Measurements from ENCODE around the gene VWA5B1.

- TF ChIP-seq USF2 (IDR thresholded peaks at IDR 0.05; ENCODE audit: low read depth, low read length) (no peak), CTCF (conservative IDR thresholded peaks at IDR 0.05; ENCODE audit: low read depth, low read length) (no peak), RCOR1 (IDR thresholded peaks at IDR 0.05; ENCODE audit: insufficient replicate concordance, low read length) (no peak), RAD21 (IDR thresholded peaks at IDR 0.05; ENCODE audit: low read length) (no peak), ELK1 (IDR thresholded peaks at IDR 0.05; ENCODE audit: borderline replicate concordance, low read depth, low read length) (no peak), POLR2A (IDR thresholded peaks at IDR 0.05; ENCODE audit: low read depth, low read length) (no peak), SMC3 (IDR thresholded peaks at IDR 0.05; ENCODE audit: low read depth, low read length) (no peak)
Observed at GRCh38 chr1:20349971-20350370, 59.3 kb downstream of the VWA5B1 start.

All from IMR-90 (cell line).